Measurements from ENCODE around the gene THNSL1.

The THNSL1 gene

GRCh38 chr10:25059990-25060389 is 43.6 kb downstream of the THNSL1 start:
- Histone ChIP-seq H3K9me2 (replicated peaks; ENCODE audit: low read depth, low read length) (no peaks in the 10 kb centered on the region), H3K9ac (ENCODE audit: low read depth, low read length, poor library complexity, severe bottlenecking) (no peak overlapping the region), H3K4me2 (ENCODE audit: low read depth, low read length, poor library complexity, severe bottlenecking) (no peak overlapping the region), H3K9me3 (ENCODE audit: insufficient read depth, low read depth, low read length) (no peaks in the 10 kb centered on the region), H3F3A (ENCODE audit: low read depth) (no peaks in the 10 kb centered on the region), H3K4me3 (ENCODE audit: low read length, poor library complexity, severe bottlenecking) (no peak overlapping the region), H3K4me1 (ENCODE audit: insufficient read depth, low read length, poor library complexity, severe bottlenecking) (peaks cover 5% of the 10 kb centered on the region), H4K20me1 (ENCODE audit: insufficient read depth, low read length, poor library complexity, severe bottlenecking) (no peaks in the 10 kb centered on the region), H3K79me2 (ENCODE audit: insufficient read depth, low read length) (no peaks in the 10 kb centered on the region), H3K36me3 (ENCODE audit: insufficient read depth, low read length) (no peaks in the 10 kb centered on the region), H2AFZ (ENCODE audit: low read length) (no peak overlapping the region), H3K27me3 (ENCODE audit: insufficient read depth, low read length, poor library complexity, severe bottlenecking) (no peaks in the 10 kb centered on the region)
- TF ChIP-seq CTCF (conservative IDR thresholded peaks at IDR 0.05; ENCODE audit: low read length): no peak
- no peak for TF ChIP-seq EZH2phosphoT487 (IDR thresholded peaks at IDR 0.05; ENCODE audit: borderline replicate concordance)

- Histone ChIP-seq H4K20me1 (ENCODE audit: insufficient read depth, low read length, poor library complexity, severe bottlenecking) (no peaks in the 10 kb centered on the region), H3F3A (ENCODE audit: low read depth) (no peaks in the 10 kb centered on the region), H3K9me3 (ENCODE audit: insufficient read depth, low read depth, low read length) (no peaks in the 10 kb centered on the region), H3K4me1 (ENCODE audit: insufficient read depth, low read length, poor library complexity, severe bottlenecking) (peaks cover 5% of the 10 kb centered on the region), H2AFZ (ENCODE audit: low read length) (no peak overlapping the region), H3K4me3 (ENCODE audit: low read length, poor library complexity, severe bottlenecking) (no peak overlapping the region), H3K27me3 (ENCODE audit: insufficient read depth, low read length, poor library complexity, severe bottlenecking) (no peaks in the 10 kb centered on the region), H3K36me3 (ENCODE audit: insufficient read depth, low read length) (no peaks in the 10 kb centered on the region), H3K9me2 (replicated peaks; ENCODE audit: low read depth, low read length) (no peaks in the 10 kb centered on the region), H3K9ac (ENCODE audit: low read depth, low read length, poor library complexity, severe bottlenecking) (no peak overlapping the region), H3K79me2 (ENCODE audit: insufficient read depth, low read length) (no peaks in the 10 kb centered on the region), H3K4me2 (ENCODE audit: low read depth, low read length, poor library complexity, severe bottlenecking) (no peak overlapping the region)
- TF ChIP-seq EZH2phosphoT487 (IDR thresholded peaks at IDR 0.05; ENCODE audit: borderline replicate concordance): no peak
- TF ChIP-seq CTCF (conservative IDR thresholded peaks at IDR 0.05; ENCODE audit: low read length): no peak
Observed at GRCh38 chr10:25061125-25061524, 44.7 kb downstream of the THNSL1 start.

GRCh38 chr10:25061711-25062449 is 45.5 kb downstream of the THNSL1 start:
- Histone ChIP-seq H3K4me2 (ENCODE audit: low read depth, low read length, poor library complexity, severe bottlenecking) (peak overlapping the region; percentile 4), H3K36me3 (ENCODE audit: insufficient read depth, low read length) (no peaks in the 10 kb centered on the region), H3K79me2 (ENCODE audit: insufficient read depth, low read length) (no peaks in the 10 kb centered on the region), H3K4me3 (ENCODE audit: low read length, poor library complexity, severe bottlenecking) (no peak overlapping the region), H4K20me1 (ENCODE audit: insufficient read depth, low read length, poor library complexity, severe bottlenecking) (no peaks in the 10 kb centered on the region), H3K9me2 (replicated peaks; ENCODE audit: low read depth, low read length) (no peaks in the 10 kb centered on the region), H3F3A (ENCODE audit: low read depth) (no peaks in the 10 kb centered on the region), H3K4me1 (ENCODE audit: insufficient read depth, low read length, poor library complexity, severe bottlenecking) (peaks cover 5% of the 10 kb centered on the region), H3K9ac (ENCODE audit: low read depth, low read length, poor library complexity, severe bottlenecking) (no peak overlapping the region), H2AFZ (ENCODE audit: low read length) (no peak overlapping the region), H3K27me3 (ENCODE audit: insufficient read depth, low read length, poor library complexity, severe bottlenecking) (no peaks in the 10 kb centered on the region), H3K9me3 (ENCODE audit: insufficient read depth, low read depth, low read length) (no peaks in the 10 kb centered on the region)
- TF ChIP-seq CTCF (conservative IDR thresholded peaks at IDR 0.05; ENCODE audit: low read length) (no peak), EZH2phosphoT487 (IDR thresholded peaks at IDR 0.05; ENCODE audit: borderline replicate concordance) (no peak)

Data from Loucy (cell line).